Panc1 (cell line): ENCODE results near the gene USP17L25.
"Not testable (repeated sequence)": the region's sequence is repeated elsewhere in the genome, so short reads cannot be mapped to it uniquely, and the experiment has no call there.

ENCODE experiments used
- POLR2AphosphoS5 ChIP-seq: IDR thresholded peaks from 2 replicates; pipeline ENCODE4 v1.6.1; 2012; ENCODE audit warnings: mild to moderate bottlenecking, low read depth, low read length, moderate library complexity
- REST ChIP-seq, 2 experiments: IDR thresholded peaks; 2 replicates each; pipeline ENCODE4 v1.6.1; 2011 to 2012; ENCODE audit warnings: low read depth in 2 of 2, control low read depth in 1 of 2, low read length in 1 of 2, mild to moderate bottlenecking in 1 of 2, moderate library complexity in 1 of 2; ENCODE audit not compliant: insufficient read depth in 1 of 2
- SIN3A ChIP-seq: IDR thresholded peaks from 2 replicates; pipeline ENCODE4 v1.6.1; 2012; ENCODE audit warnings: low read depth, mild to moderate bottlenecking, low read length, moderate library complexity, borderline replicate concordance; ENCODE audit not compliant: insufficient read depth
- TF ChIP-seq, protein P1 (sequence below): fragments of 450-650 bp; IDR thresholded peaks from 2 replicates; pipeline ENCODE4 v1.5.1; 2017; ENCODE audit warnings: mild to moderate bottlenecking

DNA sequence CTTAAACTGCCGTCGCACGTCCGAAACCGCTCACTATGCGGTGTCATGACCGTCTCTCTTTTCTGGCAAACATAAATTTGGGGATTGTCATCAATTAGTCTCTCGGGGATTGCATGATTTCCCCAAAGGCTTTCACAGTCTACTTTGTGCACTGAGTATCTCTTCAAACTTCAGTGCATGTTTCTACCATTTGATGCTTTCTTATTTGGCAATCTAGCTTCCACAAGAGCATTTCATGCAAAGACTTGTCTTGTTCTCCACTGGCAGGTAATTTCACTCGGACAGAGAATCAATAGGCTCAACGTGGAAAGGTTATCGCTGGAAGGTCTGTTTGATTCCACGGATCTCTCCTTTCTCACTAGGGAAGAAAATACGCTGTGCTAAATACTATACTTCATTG is 5.5 kb upstream of the USP17L25 start:
- not testable (repeated sequence) for TF ChIP-seq REST (IDR thresholded peaks at IDR 0.05; ENCODE audit: insufficient read depth in 1 of 2, low read depth in 2 of 2, low read length in 1 of 2); POLR2AphosphoS5; SIN3A
- TF ChIP-seq, protein P1, sequence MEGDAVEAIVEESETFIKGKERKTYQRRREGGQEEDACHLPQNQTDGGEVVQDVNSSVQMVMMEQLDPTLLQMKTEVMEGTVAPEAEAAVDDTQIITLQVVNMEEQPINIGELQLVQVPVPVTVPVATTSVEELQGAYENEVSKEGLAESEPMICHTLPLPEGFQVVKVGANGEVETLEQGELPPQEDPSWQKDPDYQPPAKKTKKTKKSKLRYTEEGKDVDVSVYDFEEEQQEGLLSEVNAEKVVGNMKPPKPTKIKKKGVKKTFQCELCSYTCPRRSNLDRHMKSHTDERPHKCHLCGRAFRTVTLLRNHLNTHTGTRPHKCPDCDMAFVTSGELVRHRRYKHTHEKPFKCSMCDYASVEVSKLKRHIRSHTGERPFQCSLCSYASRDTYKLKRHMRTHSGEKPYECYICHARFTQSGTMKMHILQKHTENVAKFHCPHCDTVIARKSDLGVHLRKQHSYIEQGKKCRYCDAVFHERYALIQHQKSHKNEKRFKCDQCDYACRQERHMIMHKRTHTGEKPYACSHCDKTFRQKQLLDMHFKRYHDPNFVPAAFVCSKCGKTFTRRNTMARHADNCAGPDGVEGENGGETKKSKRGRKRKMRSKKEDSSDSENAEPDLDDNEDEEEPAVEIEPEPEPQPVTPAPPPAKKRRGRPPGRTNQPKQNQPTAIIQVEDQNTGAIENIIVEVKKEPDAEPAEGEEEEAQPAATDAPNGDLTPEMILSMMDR = not testable (repeated sequence)
